NAMALWA (cell line): ENCODE data around the gene TAP1.

Source experiments
- DNase-seq: peaks from one replicate; pipeline ENCODE4 v3.0.0-alpha.2; 2015; ENCODE audit warnings: low spot score

TAP1 gene

DNA sequence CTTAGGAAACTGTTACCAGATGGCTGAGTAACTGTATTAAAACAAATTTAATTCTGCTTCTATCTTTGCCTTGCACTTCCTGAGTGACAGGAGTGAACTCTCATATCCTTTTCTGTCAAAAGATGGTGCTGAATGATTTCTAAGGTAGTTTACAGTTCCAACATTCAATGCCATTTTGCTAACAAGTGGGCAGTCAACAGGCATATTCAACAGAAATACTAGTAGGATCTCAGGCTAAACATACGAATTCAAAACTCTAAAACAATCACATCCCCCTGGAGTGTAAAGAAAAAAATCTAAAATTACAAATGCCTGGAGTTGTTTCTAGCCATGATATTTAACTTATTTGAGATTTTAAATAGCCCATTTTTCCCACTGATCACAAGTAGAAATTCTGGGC lies 7.2 kb upstream of the TAP1 start:
- no peak for DNase-seq

DNA sequence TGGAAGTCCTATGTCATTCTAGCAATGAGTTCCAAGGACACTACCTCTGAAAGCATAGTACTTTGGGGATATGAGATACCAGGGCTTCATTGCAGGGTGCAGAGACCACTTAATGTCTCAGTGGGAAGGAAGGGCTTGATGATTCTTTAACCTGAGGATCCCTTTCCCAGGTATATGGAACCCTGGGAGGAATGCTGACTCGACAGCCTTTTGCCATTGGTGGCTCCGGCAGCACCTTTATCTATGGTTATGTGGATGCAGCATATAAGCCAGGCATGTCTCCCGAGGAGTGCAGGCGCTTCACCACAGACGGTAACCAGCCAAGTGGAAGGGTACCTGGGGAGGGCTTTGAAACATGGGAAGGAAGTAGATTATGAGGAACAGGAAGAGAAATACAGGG lies 4.7 kb upstream of the TAP1 start:
- no peak for DNase-seq

DNA sequence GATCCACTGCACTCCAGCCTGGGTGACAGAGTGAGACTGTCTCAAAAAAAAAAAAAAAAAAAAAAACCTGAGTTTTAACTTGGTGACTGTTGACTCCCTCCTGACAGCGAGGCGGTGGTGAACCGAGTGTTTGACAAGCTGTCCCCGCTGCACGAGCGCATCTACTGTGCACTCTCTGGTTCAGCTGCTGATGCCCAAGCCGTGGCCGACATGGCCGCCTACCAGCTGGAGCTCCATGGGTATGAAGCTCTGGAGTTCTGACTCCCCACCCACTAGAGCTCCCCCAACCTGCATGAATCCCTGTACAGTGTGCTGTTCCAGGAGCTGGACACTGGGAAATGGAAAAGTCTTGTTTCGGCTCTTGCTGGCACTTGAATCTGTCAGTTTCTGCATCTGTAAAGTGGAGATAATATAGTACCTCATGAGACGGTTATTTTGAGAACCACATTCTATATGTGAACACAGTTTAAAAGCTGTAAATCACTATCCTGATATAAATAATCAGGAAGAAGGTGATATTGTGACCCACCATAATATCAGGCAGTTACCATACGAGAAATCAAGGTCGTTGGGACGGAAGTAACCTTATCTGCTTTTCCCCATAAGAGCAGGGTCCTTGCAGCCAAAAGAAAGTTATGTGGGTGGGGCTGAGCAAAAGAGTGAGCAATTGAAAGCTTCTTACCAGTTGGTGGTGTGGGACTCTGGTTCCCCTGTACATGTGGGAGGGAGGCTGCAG lies 3.8 kb upstream of the TAP1 start:
- no peak for DNase-seq

DNA sequence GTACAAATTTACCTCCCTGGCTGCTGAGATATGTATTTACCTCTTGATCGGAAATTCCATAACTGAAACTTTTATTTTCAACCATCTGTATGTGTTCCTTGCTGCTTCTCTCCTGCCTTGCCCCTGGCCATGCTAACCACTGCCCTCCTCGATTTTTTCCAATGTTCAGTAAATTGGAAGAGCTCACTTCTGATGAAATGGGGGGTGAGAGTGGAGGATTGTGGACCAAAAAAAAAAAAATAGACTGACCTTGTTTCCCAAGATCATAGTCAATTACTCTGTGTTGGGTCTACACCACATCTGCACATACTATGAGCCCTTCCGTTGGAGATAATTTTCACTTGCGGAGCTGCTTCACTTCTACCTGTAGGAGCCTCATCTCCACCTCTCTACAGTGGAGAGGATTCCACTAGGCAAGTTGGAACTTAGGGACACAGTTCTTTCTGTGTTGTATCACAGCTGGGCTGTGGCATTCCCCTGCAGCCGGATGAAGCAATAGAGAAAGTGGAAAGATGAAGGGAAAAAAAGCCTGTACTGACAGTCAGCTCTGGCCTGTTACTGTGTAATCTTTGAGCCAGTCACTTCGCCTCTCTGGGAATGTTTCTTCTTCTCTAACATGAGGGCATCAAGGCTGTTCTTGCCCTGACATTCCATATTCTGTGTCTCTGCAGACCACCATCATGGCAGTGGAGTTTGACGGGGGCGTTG lies 2.1 kb upstream of the TAP1 start:
- no peak for DNase-seq

DNA sequence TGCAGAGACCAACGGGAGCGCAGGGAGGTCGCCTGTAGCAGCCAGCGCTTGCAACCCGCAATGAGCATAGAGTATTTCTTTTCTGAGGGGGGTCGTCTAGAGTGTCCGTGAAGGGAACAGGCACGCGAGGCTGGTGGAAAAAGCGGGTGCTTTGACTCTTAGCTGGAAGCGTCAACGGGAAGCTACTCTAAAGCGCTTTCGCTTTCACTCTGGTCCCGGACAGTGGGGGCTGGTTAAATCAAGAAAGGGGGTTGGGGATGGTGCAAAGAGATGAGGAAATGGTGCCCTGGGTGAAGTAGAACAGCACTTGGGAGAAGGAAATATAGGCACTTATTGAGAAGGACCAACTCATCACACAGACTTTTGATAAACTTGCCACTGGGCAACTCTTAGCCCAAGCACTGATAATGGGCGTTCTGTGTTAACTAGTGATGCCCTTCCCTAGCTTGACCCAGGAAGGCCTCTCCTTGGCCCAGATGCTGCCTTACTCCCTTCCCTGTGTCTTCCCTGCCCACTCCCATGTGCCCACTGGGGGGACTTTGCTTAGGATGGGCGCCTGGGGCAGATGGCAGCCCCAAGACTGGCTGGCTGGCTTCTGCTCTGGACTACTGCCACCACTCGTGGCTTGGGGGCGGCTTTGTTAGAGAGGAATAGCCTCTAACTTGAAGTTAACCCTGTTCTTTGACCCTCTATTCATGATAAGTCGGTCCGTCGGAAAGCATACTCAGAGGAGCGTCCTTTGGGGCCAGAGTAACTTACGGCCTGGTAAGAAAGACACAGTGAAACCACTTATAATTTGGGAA lies 1.1 kb upstream of the TAP1 start:
- DNase-seq: peak; percentile 69

DNA sequence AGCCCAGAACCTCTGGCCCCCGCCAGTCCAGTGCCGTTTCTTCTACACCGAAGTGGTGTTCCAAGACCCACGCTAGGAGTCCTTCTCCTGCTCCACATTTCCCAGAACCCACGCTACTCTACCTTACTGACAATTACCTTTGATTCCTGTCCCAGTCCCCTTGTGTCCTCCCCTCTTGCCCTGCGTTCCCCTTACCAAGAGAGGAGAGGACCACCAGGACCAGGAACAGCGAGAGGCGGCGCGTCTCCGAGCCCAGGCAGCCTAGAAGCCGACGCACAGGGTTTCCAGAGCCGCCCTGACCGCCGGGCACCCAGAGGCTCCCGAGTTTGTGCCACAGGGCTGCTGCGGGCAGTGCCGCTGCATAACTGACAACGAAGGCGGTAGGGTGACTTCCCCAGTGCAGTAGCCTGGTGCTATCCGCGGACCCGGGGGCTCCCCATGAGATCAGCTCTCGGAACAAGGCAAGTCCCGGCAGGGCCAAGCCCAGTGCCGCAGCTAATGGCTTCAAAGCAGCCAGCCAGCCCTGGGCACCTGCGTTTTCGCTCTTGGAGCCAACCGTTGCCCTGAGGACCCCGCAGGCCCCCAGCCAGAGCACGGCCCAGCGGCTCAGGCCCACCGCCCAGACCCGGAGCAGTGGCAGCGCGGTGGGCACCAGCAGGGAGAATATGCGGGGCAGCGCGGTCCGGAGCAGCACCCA lies 512 bp downstream of the TAP1 start:
- peak; percentile 54 for DNase-seq

DNA sequence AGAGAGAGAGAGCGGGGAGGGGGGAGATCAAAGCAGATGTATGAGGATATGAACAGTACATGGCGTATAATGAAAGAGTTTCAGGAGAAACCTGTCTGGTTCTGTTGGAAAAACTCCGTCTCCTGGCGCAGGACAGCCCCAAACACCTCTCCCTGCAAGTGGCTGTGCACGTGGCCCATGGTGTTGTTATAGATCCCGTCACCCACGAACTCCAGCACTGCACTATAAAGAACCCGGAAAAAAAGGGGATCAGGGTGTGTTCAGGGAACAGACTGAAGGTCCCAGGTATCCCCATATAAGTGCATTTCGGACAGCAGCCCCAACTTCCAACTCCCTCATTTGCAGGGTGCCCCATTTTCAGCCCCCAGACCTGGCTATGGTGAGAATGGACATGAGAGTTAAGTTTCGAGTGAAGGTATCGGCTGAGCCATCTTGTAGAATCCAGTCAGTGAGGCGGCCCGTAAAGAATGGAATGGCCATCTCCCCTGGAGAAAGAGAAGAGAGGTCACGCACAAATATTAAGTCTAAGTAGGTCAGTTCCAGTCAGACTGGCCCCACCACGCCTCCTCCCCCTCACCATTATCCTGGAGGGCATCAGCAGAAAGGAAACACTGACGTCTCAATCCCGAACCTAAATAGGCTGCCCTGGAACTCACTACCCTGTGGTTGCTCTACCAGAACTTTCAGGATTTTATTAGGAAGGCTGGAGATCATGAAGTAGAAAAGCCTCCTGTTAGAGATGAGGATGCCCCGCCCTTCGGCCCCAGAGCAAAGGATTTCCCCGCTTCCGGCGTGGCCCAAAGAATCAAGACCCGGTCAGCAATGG lies 1.3 kb downstream of the TAP1 start:
- peak; percentile 26 for DNase-seq

DNA sequence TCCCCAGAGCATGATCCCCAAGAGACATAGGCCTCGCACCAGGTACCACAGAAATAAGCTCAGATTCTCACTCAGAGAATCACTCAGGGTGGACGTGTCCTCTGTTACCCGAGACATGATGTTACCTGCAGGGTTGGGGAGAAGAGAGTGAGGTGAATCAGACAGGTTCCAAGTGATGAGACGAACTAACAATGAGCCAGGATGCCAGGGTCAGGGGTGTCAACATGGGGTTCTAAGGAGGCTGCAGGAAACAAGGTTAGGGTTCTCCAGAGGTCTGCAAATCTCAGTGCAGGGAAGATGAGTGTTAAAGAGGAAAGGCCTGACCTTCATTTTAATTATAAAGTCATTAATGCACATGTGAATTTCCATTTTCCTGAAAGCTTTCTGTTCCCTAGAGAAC lies 2.5 kb downstream of the TAP1 start:
- no peak for DNase-seq

DNA sequence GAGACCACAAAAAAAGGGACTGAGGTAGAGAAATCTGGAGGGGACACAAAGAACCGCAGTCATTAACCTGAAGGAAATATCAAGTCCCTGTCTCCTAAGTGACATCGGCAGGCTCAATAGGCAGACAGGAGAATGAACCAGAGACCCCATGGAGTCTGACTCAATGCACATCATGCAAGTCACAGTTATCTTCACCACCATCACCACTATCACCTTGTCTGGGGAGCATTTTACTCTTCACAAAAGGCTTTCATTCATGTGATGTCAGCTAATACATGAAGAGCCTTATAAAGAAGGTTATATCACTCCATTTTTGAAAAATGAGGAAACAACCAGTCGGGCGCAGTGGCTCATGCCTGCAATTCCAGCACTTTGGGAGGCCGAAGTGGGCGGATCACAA lies 4.4 kb downstream of the TAP1 start:
- DNase-seq: no peak

DNA sequence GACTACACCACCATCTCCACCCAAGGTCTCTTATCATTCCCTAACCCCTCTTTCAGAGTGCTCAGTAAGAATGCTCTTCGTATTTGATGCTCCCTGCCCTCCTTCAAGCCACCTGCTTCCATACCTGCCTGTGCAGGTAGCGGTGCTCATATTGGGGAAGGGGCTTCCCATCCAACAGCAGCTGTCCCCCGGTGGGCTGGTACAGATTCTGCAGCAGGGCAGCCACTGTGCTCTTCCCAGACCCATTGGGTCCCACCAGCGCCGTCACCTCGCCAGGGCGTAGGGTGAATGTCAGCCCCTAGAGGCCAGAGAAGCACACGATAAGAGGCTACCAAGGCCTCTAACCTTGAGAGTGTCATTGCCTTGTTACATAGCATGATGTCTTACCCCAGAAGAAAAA lies 5.7 kb downstream of the TAP1 start:
- DNase-seq: no peak

DNA sequence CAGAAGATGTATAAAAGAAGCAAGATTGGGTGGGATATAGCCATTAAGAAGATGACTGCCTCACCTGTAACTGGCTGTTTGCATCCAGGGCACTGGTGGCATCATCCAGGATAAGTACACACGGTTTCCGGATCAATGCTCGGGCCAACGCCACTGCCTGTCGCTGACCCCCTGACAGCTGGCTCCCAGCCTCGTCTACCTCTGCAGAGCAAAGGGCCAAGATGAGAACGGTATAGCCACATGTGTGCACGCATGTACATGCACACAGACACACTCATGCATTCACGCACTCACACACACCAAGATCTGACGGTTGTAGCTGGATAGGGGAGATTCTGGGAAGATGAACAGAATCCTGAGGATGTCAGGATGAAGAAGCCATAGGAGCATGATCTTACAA lies 6.5 kb downstream of the TAP1 start:
- DNase-seq: no peak

DNA sequence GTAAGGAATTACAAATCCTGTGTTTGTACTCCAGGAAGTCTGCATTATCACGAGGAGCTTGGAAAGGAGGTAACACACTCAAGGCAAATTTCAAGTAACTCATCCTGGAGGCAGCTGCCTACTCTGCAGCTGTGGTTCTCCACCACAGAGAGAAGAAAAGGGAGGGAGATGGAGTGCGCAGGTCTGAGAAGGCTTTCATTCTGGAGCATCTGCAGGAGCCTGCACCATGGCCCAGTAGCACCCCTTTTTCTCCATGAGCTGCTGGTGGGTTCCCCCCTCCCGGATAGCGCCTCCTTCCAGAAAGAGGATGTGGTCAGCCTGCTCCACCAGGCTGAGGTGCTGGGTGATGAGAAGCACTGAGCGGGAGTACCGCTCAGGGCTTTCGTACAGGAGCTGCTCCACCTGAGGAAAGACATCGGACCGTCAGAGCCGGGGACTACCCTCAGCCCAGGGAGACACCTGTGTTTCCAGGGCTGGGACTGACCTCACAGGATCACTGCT lies 8.1 kb downstream of the TAP1 start:
- DNase-seq: peak; percentile 64

DNA sequence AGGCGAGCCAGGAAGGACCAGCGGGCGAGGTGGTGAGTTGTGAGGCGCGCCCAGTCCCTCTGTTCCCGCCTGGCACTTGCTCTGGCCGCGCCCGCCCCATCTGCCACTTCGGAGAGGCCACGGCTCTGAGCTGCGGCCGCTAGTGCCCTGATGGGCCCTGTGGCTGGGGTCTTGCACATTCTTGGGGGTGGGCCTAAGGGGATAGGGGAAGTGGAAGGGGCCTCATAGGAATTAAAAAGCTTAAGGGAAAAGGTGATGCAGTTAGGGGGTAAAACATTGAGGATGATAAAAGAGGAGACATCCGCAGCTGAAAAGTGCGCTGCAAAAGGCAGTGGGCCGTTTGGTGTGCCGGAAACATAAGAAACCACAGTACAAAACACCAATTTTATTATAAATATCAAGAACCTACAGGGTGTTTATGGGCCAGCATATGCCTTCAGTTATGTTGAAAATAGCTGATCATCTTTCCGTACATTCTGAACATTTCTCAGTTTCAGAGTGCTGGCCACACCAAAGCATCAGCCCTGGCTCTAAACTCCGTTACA lies 8.6 kb downstream of the TAP1 start:
- DNase-seq: peak; percentile 58

DNA sequence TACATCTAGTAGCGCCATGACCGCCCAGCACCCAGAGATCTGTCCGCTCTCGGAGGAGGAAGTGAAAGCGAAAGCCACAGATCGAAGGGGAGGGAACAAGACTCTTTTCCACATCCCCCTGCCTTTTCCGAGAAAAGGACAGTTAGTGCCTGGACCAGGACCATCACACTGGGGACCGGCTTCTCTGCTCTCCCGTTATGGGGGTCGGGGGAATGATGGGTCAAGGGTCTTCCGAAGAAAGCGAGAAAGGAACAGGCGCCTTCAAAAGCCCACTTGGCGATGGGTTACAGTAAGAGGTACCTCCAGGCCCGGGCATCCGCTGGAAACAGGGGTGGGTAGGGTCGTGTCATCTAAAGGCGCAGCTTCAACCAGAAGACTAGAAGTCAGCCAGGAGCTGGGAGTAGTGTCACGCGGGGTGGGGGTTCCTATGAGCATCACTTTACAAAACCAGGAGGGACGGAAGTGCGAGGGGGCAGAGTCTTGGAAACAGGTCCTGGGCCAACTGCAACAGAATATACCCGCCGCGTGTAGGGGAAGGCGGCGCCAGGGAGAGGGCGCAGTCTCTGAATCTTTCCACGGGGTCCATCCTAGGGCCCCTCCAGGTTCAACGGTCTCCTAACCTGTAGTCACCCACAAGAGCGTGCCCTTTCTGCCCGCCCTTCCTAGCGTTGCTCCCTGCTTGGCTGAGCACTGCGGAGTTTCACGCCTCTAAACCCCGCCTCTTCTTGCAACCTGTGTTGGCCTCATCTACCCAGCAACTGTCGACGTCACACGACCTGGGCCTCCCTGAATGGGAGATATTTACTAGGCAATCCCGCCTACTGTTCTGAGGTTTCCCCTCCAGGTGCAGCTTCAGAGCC lies 9.3 kb downstream of the TAP1 start, which contains the start of gene PSMB8:
Gene PSMB8, minus strand, starts transcription at position 69 of the 860 bp plus-strand sequence. Its CDS starts 51 bp downstream, at position 18.
- peak; percentile 99 for DNase-seq

DNA sequence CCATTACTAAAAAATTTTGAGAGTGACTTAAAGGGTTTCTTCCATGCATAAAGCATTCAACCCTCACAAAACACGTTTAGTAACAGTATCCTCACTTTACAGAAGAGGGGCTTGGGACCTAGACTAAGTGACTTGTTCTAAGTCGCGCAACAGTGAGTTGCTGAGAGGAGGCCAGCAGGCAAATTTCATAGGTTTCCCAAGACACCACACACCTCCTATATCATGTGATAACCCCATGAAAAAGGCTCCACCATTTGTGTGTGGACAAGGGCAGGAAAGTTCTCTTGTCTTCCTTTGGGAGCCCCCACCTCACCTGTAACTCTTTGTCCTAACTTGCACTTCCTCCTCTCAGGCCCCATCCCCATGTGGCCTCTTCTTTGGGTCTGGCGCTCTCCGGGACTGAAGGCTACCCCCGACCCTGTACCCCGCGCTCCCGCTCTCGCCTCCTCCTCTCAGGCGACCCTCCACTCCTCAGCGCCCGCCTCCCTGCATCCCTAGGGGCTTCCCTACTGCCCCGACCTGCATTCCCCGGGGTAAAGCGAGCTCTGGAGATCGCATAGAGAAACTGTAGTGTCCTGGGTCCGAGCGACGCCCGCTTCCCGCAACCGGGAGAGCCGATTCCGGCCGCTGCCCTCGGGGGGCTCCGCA lies 10.0 kb downstream of the TAP1 start:
- peak; percentile 30 for DNase-seq

DNA sequence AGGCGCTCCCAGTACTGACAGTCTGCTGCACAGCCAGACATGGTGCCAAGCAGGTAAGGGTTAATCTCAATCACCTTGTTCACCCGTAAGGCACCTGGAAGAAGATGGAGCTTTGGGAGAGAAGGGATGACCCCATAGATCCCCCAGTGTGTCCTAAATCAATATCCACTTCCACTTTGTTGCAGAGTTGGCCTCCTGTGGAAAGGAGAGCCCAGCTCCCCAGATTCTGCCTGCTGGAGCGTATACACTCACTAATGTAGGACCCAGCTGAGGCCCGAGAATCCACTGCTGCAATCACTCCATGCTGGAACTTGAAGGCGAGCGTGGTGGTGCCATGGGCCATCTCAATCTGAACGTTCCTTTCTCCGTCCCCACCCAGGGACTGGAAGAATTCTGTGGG lies 10.8 kb downstream of the TAP1 start:
- DNase-seq: no peak

DNA sequence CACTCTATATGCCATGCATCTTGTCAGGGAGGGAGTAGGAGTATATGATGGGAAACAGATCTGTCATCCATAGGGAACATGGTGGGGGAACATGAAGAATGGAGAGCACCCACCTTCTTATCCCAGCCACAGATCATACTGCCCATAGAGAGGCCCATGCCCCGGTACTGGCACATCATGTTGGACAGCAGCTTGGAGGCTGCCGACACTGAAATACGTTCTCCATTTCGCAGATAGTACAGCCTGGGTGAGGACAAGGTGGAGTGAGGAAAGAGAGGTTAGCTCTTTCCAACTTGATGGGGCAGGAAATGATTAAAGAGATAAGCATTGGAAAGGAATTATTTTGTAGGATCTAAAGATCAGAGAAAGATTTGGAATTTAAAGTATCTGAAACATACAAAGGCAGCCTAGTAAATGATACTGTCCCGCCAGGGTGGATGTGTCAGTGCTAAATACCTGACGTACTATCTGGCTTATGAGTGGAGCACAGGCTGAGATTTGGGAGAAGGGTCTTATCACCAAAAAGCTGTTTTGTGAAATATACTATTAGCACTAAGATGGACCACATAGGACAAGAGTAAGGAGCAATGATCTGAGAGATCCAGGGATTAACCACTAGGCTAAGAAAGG lies 11.4 kb downstream of the TAP1 start:
- DNase-seq: no peak

DNA sequence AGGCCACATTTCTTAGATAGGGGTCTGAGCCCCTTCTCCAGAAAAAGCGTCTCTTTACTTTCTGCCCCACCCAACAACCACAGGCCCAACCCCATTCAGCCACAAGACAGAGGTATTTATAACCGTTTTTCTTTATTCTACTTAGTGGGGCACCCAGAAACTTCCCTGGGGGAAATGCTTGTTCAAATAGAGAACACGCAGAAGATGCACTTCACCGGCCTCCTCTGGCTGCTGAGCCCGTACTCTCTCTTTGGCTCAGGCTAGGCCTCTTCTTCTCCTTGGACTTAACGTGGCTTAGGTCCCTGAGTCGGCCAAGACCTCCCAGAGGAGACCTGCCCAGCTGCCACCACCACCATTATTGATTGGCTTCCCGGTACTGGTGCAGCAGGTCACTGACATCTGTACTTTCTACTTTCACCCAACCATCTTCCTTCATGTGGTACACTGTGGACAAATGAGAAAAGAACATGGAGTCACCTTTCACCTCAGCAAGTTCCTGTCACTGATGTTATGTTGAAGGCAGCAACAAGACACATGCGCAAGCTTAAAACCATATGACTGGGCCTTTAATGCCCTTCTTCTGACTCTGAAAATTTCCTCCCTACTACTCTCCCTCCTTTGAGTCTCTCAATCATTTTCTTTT lies 12.8 kb downstream of the TAP1 start:
- DNase-seq: no peak
